ENCODE data around the gene SCTR. TPM values are rescaled to one million over a fixed set of nuclear protein-coding genes. Genes with fewer than 3 reads are reported as not detected.

Gene SCTR
- total and polyA plus RNA-seq, 2 of the 8 experiments (the other 6 are each of a cell fraction or from before 2014, with no cell fraction given): 0.15 TPM; not detected in 1

DNA sequence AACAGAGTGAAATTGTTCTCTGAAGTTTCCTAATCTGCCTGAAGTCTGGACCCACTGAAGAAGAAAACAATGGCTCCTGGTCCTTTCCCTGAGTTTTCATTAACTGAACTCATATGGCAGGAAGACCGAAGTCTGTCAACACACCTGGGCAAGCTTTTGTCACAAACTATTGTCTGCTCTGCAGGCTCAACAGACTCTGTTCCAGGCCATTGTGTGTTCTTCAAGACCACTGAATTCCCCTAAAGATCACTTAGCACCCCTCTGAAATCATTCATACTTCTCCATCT lies 99.2 kb downstream of the SCTR start:
- peaks cover 0 to 8% (median 0%) of the 10 kb centered on the region in 4 experiments; a peak in 3 of 7 replicates for H3K4me1 ChIP-seq (replicated peaks in 1 of 4; ENCODE audit: control insufficient read depth in 3 of 4, insufficient read depth in 4 of 4, low read length in 3 of 4)
- H3K56ac ChIP-seq (replicated peaks; ENCODE audit: insufficient read length, low read depth, low read length): no peak overlapping the region
- H3K27me3 ChIP-seq (replicated peaks in 1 of 4; ENCODE audit: control insufficient read depth in 3 of 4, extremely low read depth in 1 of 4, insufficient read depth in 3 of 4, low read length in 3 of 4): peaks cover 0 to 3% (median under 1%) of the 10 kb centered on the region in 4 experiments; a peak in 4 of 7 replicates
- no peak overlapping the region for H3K27ac ChIP-seq (ENCODE audit: low read depth, low read length)
- no peak overlapping the region for H2BK15ac ChIP-seq (ENCODE audit: low read length)
- H2BK120ac ChIP-seq (replicated peaks; ENCODE audit: low read depth, low read length): no peak overlapping the region
- H4K8ac ChIP-seq (ENCODE audit: extremely low read depth, insufficient read depth, low read length): no peak overlapping the region
- H3K79me1 ChIP-seq (ENCODE audit: low read depth, low read length): no peaks in the 10 kb centered on the region
- H2BK20ac ChIP-seq (ENCODE audit: low read length): no peak overlapping the region
- no peak overlapping the region for H2BK5ac ChIP-seq (ENCODE audit: low read depth, low read length)
- no peak overlapping the region for H2AFZ ChIP-seq (ENCODE audit: low read length)
- no peak for FAIRE-seq
- H4K91ac ChIP-seq (replicated peaks; ENCODE audit: insufficient read length, low read length): no peak overlapping the region
- no peak overlapping the region for H3K4me2 ChIP-seq (ENCODE audit: insufficient read depth in 1 of 2, low read depth in 2 of 2, low read length in 2 of 2)
- H3K23ac ChIP-seq (ENCODE audit: insufficient read length): no peak overlapping the region
- no peak overlapping the region for H3K4ac ChIP-seq (replicated peaks; ENCODE audit: insufficient read length, low read depth, low read length)
- no peaks in the 10 kb centered on the region for H3K79me2 ChIP-seq (ENCODE audit: control insufficient read depth in 1 of 2, insufficient read depth in 2 of 2, low read length in 2 of 2)
- no peak overlapping the region for H3K14ac ChIP-seq (ENCODE audit: insufficient read length)
- DNase-seq (ENCODE audit: low read depth in 1 of 2, low spot score in 2 of 2): no peak
- H4K5ac ChIP-seq (ENCODE audit: insufficient read length, low read depth, low read length): no peak overlapping the region
- H3K18ac ChIP-seq (ENCODE audit: extremely low read depth, low read length): no peak overlapping the region
- POLR2A ChIA-PET (ENCODE audit: partially characterized antibody): interaction anchor here (1.1 kb wide), 1 partner anchor 10 kb away, joined by 3 read pairs; no protein-coding TSS in a partner anchor
- no peaks in the 10 kb centered on the region for H3K36me3 ChIP-seq (ENCODE audit: control insufficient read depth in 2 of 4, insufficient read depth in 4 of 4, low read length in 3 of 4)
- H4K20me1 ChIP-seq (replicated peaks in 1 of 2; ENCODE audit: control insufficient read depth in 1 of 2, insufficient read depth in 2 of 2, low read length in 2 of 2): no peaks in the 10 kb centered on the region
- H3K9ac ChIP-seq (replicated peaks in 1 of 4; ENCODE audit: extremely low read depth in 1 of 4, low read depth in 3 of 4, low read length in 3 of 4): no peak overlapping the region
- no peak overlapping the region for H2BK12ac ChIP-seq (ENCODE audit: low read depth, low read length)
- no peak overlapping the region for H2AK5ac ChIP-seq (ENCODE audit: low read depth, low read length)
- peaks cover 10 to 15% of the 10 kb centered on the region in 2 experiments; a peak in 3 of 4 replicates for H3K9me3 ChIP-seq (ENCODE audit: insufficient read depth in 2 of 2, low read depth in 1 of 2, low read length in 1 of 2)
- 73% methylated on average over 1 of the region's 1 CpG; no CpG with 5 or more reads in 1 of the 2 experiments for WGBS, 2 experiments (ENCODE audit: extremely low coverage in 1 of 2, insufficient coverage in 1 of 2, insufficient read length in 1 of 2, insufficient replicate concordance in 2 of 2, low coverage in 1 of 2, low lambda C conversion rate in 2 of 2, missing lambda C conversion rate in 1 of 2)
- no peak overlapping the region for H3K4me3 ChIP-seq (ENCODE audit: extremely low read depth in 1 of 4, insufficient read depth in 2 of 4, low read depth in 3 of 4, low read length in 4 of 4)
- TF ChIP-seq CBX5 (IDR thresholded peaks at IDR 0.05; ENCODE audit: low read depth, low read length) (no peak), RNF2 (IDR thresholded peaks at IDR 0.05; ENCODE audit: borderline replicate concordance, low read depth, low read length, missing control alignments, poor library complexity, severe bottlenecking) (no peak)
- H3K23me2 ChIP-seq (ENCODE audit: low read depth, low read length): 0 out of 2 replicates have a peak, but pooled peaks cover 1% of the 10 kb centered on the region
- CTCF ChIA-PET (ENCODE audit: partially characterized antibody): interaction anchor here (1.3 to 1.4 kb wide), 3 partner anchors 9 to 51 kb away, joined by 3 to 10 read pairs (median 3); no protein-coding TSS in a partner anchor

Measured in H1 (cell line).